HG03342 (cell line): Measurements from ENCODE around the gene CLPTM1.
"Not testable (repeated sequence)": the region's sequence is repeated elsewhere in the genome, so short reads cannot be mapped to it uniquely, and the experiment has no call there.

Source experiments
- ATAC-seq: cut with Tn5 transposase; IDR thresholded peaks from one replicate; pipeline ENCODE4 v1.9.1; 2021; ENCODE audit warnings: mild to moderate bottlenecking, moderate library complexity; ENCODE audit not compliant: unreplicated experiment

The CLPTM1 gene

GRCh38 chr19:44973982-44974735, 19.0 kb downstream of the CLPTM1 start:
- no peak for ATAC-seq

GRCh38 chr19:44974857-44975256, 19.7 kb downstream of the CLPTM1 start:
- ATAC-seq: no peak

- no peak for ATAC-seq
Measured at GRCh38 chr19:44975444-44975843, 20.3 kb downstream of the CLPTM1 start.

GRCh38 chr19:44984005-44984404, 28.8 kb downstream of the CLPTM1 start:
- no peak for ATAC-seq

GRCh38 chr19:44985445-44985844, 30.3 kb downstream of the CLPTM1 start:
- no peak for ATAC-seq

GRCh38 chr19:44986389-44986788, 31.2 kb downstream of the CLPTM1 start:
- ATAC-seq: no peak

- ATAC-seq: no peak
Measured at GRCh38 chr19:44987148-44987675, 32.0 kb downstream of the CLPTM1 start.

- no peak for ATAC-seq
Measured at GRCh38 chr19:44988273-44988672, 33.1 kb downstream of the CLPTM1 start.

- ATAC-seq: no peak
Measured at GRCh38 chr19:44988896-44989556, 33.8 kb downstream of the CLPTM1 start.

GRCh38 chr19:44990459-44990858, 35.3 kb downstream of the CLPTM1 start:
- no peak for ATAC-seq

- ATAC-seq: no peak
Measured at GRCh38 chr19:44990966-44991365, 35.8 kb downstream of the CLPTM1 start.

GRCh38 chr19:44992336-44993163, 37.4 kb downstream of the CLPTM1 start:
- no peak for ATAC-seq

GRCh38 chr19:44993526-44993925, 38.3 kb downstream of the CLPTM1 start:
- no peak for ATAC-seq

- ATAC-seq: no peak
Measured at GRCh38 chr19:44993926-44994537, 38.9 kb downstream of the CLPTM1 start.

- no peak for ATAC-seq
Measured at GRCh38 chr19:44998025-44998424, 42.8 kb downstream of the CLPTM1 start.

- ATAC-seq: not testable (repeated sequence)
Measured at GRCh38 chr19:44999131-44999925, 44.1 kb downstream of the CLPTM1 start.

- ATAC-seq: not testable (repeated sequence)
Measured at GRCh38 chr19:45000665-45001064, 45.5 kb downstream of the CLPTM1 start.

GRCh38 chr19:45001087-45001739, 46.0 kb downstream of the CLPTM1 start, which contains the start of gene RELB:
RELB (plus strand) TSS chr19:45001464; CDS start chr19:45001580, 116 bp downstream.
- peak; percentile 41 for ATAC-seq

GRCh38 chr19:45003485-45003884, 48.3 kb downstream of the CLPTM1 start:
- no peak for ATAC-seq
